Heart left ventricle (tissue), 13 donors: ENCODE data around the gene HGS.

Experiments
- CTCF ChIP-seq, 12 donors: fragments of 200-600 bp; sonication (generic) in 4 of 12; IDR thresholded peaks; one replicate each; pipeline versions ENCODE4 v1.5.0 to v1.8.0; 2018 to 2022; ENCODE audit warnings: antibody characterized with exemption in 12 of 12, mild to moderate bottlenecking in 5 of 12
- POLR2A ChIP-seq, 2 donors: fragments of 450-650 bp; IDR thresholded peaks; one replicate each; pipeline ENCODE4 v1.6.1; 2017; ENCODE audit warnings: antibody characterized with exemption in 2 of 2, mild to moderate bottlenecking in 2 of 2, moderate library complexity in 2 of 2
- donor health status: ischemic (EF 13 %, LVEDD 7.1; RV severe dilation, severe dysfunction).
- donor health status: DM: no; HTN: yes; CAD: no.
- donor health status: DM: no; HTN: no; CAD: no.
- donor health status: ischemic (EF 25% LVEDD 6.9; RV normal size, moderate dysfunction).
- donor health status: ischemic (EF 25% LVEDD 5.7; RV mildly dilated, moderate dysfunction).
- donor health status: ischemic (EF 35%, LVEDD 5.7; RV mildly dilated, moderate dysfunction).
- donor health status: nonischemic (EF 11% LVEDD 7.7; RV severe dilation, severe dysfunction).
- donor health status: DM: yes; HTN: yes; CAD: no.
- donor health status: PGD.
- donor health status: ischemic (EF 29% LVEDD 5.4; RV normal size, mild dysfunction).
- donor health status: nonischemic (EF 23%, LVEDD 6.1; RV moderate dilation, normal function).

GRCh38 chr17:81700353-81701287 lies 16.8 kb downstream of the HGS start:
- no peak for TF ChIP-seq CTCF (IDR thresholded peaks at IDR 0.05)
- TF ChIP-seq POLR2A (IDR thresholded peaks at IDR 0.05) = no peak
